ENCODE data around the gene PPM1D.
A peak's percentile ranks its signal among the peaks of the same experiment; 100 is the strongest.

GRCh38 chr17:60677308-60678117 lies 77.5 kb downstream of the PPM1D start, which contains the start of gene BCAS3:
- TF ChIP-seq POLR2A (IDR thresholded peaks at IDR 0.05), result peak; percentile 97
- no peak for TF ChIP-seq CTCF (IDR thresholded peaks at IDR 0.05)

Data from prostate gland (tissue), 2 donors.